GM19328 (cell line): ENCODE measurements around the gene P3H1.
"Not testable (repeated sequence)": the region's sequence is repeated elsewhere in the genome, so short reads cannot be mapped to it uniquely, and the experiment has no call there.

Experiments used
- ATAC-seq: cut with Tn5 transposase; IDR thresholded peaks from one replicate; pipeline ENCODE4 v1.9.1; 2021; ENCODE audit warnings: mild to moderate bottlenecking, moderate library complexity; ENCODE audit not compliant: unreplicated experiment

Gene P3H1

GRCh38 chr1:42774928-42775526 lies 8.2 kb upstream of the P3H1 start:
- ATAC-seq, result no peak

DNA sequence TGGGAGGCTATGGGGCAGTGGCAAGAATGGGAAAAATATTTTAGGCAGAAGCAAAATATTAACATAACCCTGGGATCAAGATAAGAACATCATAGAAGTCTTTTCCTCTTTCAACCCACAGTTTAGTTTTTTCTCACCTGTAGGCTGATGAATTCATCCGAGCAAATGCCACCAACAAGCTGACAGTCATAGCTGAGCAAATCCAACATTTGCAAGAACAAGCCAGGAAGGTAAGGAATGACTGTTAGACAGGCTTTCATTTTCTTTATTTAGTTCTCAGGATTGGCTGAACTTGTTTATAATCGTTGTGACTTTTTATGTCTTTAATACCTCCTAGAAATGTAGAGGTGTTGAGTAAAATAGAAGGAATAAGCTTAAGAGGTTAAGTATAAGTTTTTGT lies 6.6 kb upstream of the P3H1 start:
- no peak for ATAC-seq

GRCh38 chr1:42769811-42770210 lies 3.0 kb upstream of the P3H1 start:
- ATAC-seq, result no peak

DNA sequence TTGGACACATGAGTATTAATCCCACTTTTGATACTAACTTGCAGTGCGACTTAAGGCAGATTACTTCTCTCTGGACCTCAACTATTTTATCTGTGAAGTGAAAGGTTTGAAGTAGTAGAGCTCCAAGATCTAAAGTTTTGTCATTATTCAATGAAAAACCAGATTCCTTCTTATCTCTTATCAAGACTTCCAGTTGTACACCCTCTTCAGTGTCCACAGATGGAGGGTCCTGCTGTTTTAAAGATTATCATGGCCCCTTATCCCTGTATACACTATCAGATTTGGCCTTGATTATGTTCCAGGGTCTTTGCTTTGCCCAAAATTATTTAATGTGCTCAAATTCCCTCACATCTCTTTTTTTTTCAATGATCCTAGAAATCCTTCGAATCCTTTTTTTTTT lies 1.3 kb upstream of the P3H1 start:
- ATAC-seq, result no peak

DNA sequence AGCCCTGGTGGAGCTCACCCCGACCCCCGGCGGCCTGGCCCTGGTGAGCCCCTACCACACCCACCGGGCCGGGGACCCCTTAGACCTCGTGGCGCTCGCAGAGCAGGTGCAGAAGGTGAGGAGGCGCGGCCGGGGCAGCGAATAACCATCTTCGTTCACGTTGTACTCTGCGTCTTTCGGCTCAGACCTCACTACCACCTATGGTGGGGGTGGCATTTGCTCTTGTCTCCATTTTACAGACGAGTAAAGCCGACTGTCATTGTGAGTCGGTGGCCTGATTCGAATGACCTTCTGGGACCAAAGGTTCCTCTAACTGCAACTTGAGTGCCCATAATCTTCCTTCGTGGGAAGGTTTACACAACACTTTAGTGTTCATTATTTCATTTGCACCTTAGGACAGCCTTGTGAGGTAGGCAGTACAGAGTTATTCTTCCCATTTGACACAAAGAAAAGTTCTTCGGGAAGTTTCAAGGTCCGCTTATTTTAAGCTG lies 727 bp upstream of the P3H1 start:
- peak; percentile 1 for ATAC-seq

DNA sequence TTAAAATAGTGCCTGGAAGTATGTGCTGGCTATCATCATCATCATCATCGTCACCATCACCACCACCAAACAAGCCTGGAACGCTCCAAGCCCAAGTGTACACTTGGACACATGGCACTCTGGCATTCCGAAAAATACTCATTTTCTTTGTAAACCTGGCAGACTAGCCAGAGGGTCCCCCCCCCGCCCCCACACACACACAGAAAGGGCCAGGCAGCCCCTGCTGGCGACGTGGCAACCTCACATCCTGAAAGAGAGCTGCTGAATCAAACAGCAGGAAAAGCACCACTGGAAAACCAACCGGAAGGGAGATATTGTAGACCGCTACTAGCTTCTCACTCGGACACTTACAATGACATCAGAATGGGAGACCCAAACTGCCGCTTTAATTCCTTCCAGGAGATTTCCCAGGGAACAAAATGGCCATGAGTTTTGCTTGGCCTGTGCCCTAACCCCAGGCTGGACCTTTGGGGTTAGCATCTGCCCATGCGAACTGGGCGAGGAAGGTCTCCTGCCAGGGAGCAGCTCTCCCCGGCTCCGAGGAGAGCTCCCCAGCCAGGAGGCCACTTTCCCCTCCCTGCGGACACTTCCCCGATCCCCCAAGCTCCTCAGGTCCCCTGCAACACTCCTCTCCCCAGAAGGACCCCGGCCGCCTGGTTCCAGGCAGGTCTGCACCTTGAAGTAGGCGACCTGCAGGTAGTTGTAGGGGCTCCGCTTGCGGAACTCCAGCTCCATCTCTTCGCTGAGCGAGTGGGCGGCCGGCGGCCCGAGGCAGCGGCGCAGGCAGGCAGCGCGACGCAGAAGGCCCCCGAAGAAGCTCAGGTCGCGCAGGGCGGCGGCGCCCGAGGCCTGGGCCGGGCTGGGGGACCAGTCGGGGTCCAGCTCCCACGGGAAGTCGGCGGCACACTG lies 742 bp downstream of the P3H1 start:
- ATAC-seq, result peak; percentile 23

DNA sequence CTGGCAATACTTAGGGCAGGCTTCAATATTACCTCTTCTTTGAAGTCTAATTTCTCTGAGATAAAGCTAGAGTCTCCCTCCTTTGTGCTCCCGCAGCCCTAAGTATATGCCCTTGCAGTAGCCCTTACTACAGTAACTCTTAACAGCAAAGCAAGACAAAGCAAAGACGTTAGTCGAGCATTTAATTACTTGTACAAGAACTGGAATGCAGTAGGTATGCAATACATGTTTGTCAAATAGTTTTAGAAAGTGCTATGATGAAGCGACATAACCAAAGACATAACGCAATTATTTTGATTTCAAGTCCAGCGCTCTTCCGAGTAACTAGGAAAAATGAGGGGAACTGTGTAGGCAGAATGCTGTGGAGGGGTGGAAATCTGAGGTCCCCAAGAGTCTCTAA lies 1.6 kb downstream of the P3H1 start:
- ATAC-seq, result no peak

- no peak for ATAC-seq
Observed at GRCh38 chr1:42762269-42762668, 4.6 kb downstream of the P3H1 start.

- no peak for ATAC-seq
Observed at GRCh38 chr1:42761567-42761966, 5.3 kb downstream of the P3H1 start.

DNA sequence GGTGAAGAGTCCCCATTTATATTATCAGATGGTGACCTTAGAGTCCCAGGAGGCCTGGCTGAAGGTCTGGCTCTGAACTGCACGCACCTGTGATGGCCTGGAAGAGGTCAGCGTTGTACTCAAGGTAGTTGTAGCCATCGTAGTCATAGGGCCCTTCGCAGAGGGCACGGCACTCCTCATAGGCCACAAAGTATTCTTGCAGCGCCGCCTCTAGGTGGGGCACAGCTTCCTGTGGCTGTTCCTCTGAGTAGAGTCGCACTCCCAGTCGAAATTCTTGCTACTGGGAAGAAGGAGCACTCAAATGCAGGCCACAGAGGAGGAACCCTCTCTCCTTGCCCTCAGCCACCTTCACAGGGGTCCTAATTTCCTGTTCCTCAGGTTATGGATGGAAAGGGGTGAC lies 7.7 kb downstream of the P3H1 start:
- no peak for ATAC-seq

GRCh38 chr1:42758641-42759040 lies 8.2 kb downstream of the P3H1 start:
- ATAC-seq, result no peak

DNA sequence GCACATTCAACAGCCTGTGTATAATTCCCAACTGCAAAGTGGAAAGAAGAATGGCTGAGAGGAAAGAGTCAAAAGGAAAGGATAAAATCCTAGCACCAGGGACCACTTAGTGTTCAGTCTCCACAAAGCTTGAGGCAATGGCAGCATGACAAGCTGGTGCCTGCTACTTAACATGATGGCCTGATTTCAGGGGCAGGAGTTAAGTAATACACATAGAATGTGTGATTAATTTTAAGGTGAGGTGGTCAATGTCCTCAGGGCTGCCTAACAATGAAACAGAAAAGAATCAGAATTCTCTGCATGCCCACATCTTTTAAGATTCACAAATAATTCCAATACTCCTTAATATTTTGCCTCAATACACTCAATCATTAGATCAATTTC lies 8.9 kb downstream of the P3H1 start:
- no peak for ATAC-seq

DNA sequence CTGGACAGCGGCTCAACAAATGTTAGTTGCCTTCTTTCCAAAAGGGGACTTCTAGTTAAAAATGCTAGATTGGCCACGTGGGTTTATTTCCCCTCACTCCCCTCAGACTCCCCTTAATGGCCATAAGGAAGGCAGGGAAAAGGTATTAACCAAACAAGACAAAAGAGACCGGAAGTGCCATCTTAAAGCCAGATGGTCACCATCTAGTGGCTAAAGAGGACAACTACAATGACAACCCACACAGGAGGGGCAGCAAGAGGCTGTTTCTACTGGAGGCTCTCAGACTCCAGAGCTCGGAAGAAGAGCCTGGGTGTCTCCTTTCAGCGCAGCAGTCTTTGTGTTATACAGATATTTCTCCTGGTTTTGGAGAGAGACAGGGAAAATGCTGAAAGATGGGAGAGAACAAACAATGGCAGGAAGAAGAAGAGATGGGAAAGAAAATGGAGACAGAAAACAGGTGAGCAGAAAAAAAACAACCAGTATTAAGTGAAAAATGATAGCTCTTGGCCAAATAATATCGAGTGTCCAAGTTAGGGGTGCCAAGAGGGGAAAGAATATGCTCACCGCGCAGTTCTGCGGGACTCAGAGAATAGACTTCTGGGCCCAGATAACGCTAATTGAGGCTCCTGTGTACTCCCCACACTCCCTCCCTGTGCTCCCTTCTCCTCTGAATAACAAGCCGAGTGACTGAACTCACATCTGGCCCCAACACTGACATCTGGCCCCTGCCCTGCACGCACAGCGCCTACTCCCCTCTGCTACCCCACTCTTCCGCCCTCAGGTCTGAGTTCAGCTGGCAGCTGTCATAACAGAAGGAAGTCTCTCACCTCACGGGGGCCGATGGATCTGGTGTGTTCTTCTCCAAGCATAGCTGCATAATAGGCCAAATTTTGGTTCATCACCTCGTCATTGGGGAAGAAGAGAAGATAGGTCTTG lies 9.6 kb downstream of the P3H1 start:
- ATAC-seq, result no peak

- no peak for ATAC-seq
Observed at GRCh38 chr1:42753070-42753469, 13.8 kb downstream of the P3H1 start.

GRCh38 chr1:42752284-42752683 lies 14.5 kb downstream of the P3H1 start:
- ATAC-seq, result no peak

GRCh38 chr1:42751511-42752070 lies 15.2 kb downstream of the P3H1 start:
- ATAC-seq, result not testable (repeated sequence)

DNA sequence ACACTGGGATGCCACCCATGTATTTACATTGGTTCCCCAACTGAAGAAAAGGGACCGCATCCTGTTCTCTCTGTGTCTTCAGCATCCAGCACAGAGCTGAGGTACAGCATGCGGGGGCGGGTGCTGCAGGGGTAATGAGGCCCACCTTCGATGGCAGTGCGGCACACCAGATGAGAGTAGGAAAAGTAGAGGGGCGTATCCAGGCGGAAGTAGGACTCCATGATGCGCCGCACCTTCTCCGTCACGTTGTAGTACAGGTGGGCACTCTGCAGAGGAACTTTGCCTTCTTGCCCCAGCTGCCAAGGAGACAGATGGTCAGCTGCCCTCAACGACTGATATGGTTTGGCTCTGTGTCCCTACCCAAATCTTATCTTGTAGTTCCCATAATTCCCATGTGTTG lies 16.8 kb downstream of the P3H1 start:
- ATAC-seq, result no peak

GRCh38 chr1:42748461-42749410 lies 18.1 kb downstream of the P3H1 start:
- ATAC-seq, result no peak

DNA sequence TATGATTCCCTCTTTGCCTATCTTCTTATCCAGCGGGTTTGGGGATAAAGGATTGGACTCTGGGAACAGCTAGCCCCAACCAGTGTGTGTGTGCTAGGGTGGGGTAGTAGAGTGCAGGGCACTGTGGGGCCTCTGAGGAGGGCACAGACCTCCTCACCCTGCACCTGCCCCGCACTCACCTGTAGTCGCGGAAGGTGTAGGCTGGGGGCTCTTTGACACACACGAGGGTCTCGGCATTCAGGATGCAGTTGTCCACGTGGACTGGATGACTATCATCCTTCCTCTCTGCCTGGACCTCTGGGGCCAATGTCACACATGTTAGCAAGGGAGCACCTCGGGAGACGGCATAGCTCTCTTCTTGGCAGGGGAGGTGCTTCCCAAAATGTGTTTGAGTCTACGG lies 18.8 kb downstream of the P3H1 start:
- no peak for ATAC-seq

GRCh38 chr1:42747125-42747524 lies 19.7 kb downstream of the P3H1 start:
- ATAC-seq, result no peak
